Upper lobe of right lung (tissue), 1 donor: Measurements from ENCODE around the gene CCDC136. TPM values are rescaled to one million over a fixed set of nuclear protein-coding genes. Genes with fewer than 3 reads are reported as not detected.
A peak's percentile ranks its signal among the peaks of the same experiment; 100 is the strongest.

Source experiments
- ATAC-seq: fragments of 200-7000 bp; cut with Tn5 transposase; one replicate; pipeline ENCODE4 v1.9.1; 2020; ENCODE audit warnings: mild to moderate bottlenecking, moderate library complexity
- DNase-seq: peaks from one replicate; pipeline ENCODE4 v3.0.0-alpha.2; 2020
- H3K27ac ChIP-seq: fragments of 200-600 bp; one replicate; pipeline ENCODE4 v1.8.0; 2022
- H3K27me3 ChIP-seq: fragments of 200-600 bp; one replicate; pipeline ENCODE4 v1.8.0; 2022; ENCODE audit warnings: mild to moderate bottlenecking
- H3K36me3 ChIP-seq: fragments of 200-600 bp; one replicate; pipeline ENCODE4 v1.8.0; 2022
- H3K4me1 ChIP-seq: fragments of 200-600 bp; one replicate; pipeline ENCODE4 v1.8.0; 2022
- H3K4me3 ChIP-seq: fragments of 200-600 bp; one replicate; pipeline ENCODE4 v1.8.0; 2022; ENCODE audit warnings: mild to moderate bottlenecking
- H3K9me3 ChIP-seq: fragments of 200-600 bp; one replicate; pipeline ENCODE4 v1.8.0; 2022
- CTCF ChIP-seq: fragments of 200-600 bp; IDR thresholded peaks from one replicate; pipeline ENCODE4 v1.8.0; 2022; ENCODE audit warnings: antibody characterized with exemption
- intact Hi-C: fragments of 100-400 bp; cut with DNase I; formaldehyde crosslinking; loops from one replicate; pipeline ENCODE4 v1.11.0; 2022
- total RNA-seq: library from RNA; stranded (reverse); fragmentation: NEBNext Ultra II Directional; extraction: Animal tissue kit (Norgen Biotek cat#: 25700); gene quantifications from one replicate; pipeline ENCODE4 v1.2.1, GENCODE V29; 2021
- donor health status: DM: no; HTN: yes; CAD: no; lungs with severe emphysema.

Gene CCDC136
- total RNA-seq, 1 donor from 2014 or later: 3.1 TPM

GRCh38 chr7:128815289-128815942, 23.6 kb downstream of the CCDC136 start:
- H3K4me1 ChIP-seq: no peaks in the 10 kb centered on the region
- ATAC-seq: peak; percentile 46
- no peak overlapping the region for H3K27ac ChIP-seq
- no peak for TF ChIP-seq CTCF
- no peak for DNase-seq
- H3K4me3 ChIP-seq: no peak overlapping the region
- intact Hi-C loops: no loop called here
- no peaks in the 10 kb centered on the region for H3K9me3 ChIP-seq
- peaks cover 5% of the 10 kb centered on the region for H3K27me3 ChIP-seq
- no peaks in the 10 kb centered on the region for H3K36me3 ChIP-seq

- Histone ChIP-seq H3K4me1 (no peaks in the 10 kb centered on the region), H3K4me3 (no peak overlapping the region), H3K27me3 (peaks cover 5% of the 10 kb centered on the region), H3K27ac (no peak overlapping the region), H3K36me3 (no peaks in the 10 kb centered on the region), H3K9me3 (no peaks in the 10 kb centered on the region)
- intact Hi-C loops: no loop called here
- ATAC-seq (no peak), DNase-seq (no peak)
- TF ChIP-seq CTCF: no peak
Observed at GRCh38 chr7:128818694-128819093, 26.9 kb downstream of the CCDC136 start.

GRCh38 chr7:128821724-128822123, 30.0 kb downstream of the CCDC136 start:
- Histone ChIP-seq H3K27me3 (peaks cover 5% of the 10 kb centered on the region), H3K4me3 (no peak overlapping the region), H3K4me1 (no peaks in the 10 kb centered on the region), H3K36me3 (no peaks in the 10 kb centered on the region), H3K27ac (no peak overlapping the region), H3K9me3 (no peaks in the 10 kb centered on the region)
- DNase-seq (no peak), ATAC-seq (no peak)
- no peak for TF ChIP-seq CTCF
- intact Hi-C loops: no loop called here

GRCh38 chr7:128826512-128826911, 34.7 kb downstream of the CCDC136 start:
- intact Hi-C loops: no loop called here
- H3K4me1 ChIP-seq: peaks cover 14% of the 10 kb centered on the region
- ATAC-seq: no peak
- H3K4me3 ChIP-seq: no peak overlapping the region
- no peak for TF ChIP-seq CTCF
- H3K9me3 ChIP-seq: no peaks in the 10 kb centered on the region
- no peak overlapping the region for H3K27ac ChIP-seq
- peaks cover 25% of the 10 kb centered on the region for H3K27me3 ChIP-seq
- H3K36me3 ChIP-seq: no peaks in the 10 kb centered on the region
- no peak for DNase-seq

GRCh38 chr7:128826916-128827247, 35.1 kb downstream of the CCDC136 start:
- DNase-seq (no peak), ATAC-seq (no peak)
- no peak for TF ChIP-seq CTCF
- Histone ChIP-seq H3K36me3 (no peaks in the 10 kb centered on the region), H3K9me3 (no peaks in the 10 kb centered on the region), H3K27ac (no peak overlapping the region), H3K4me1 (peaks cover 18% of the 10 kb centered on the region), H3K4me3 (no peak overlapping the region), H3K27me3 (peaks cover 28% of the 10 kb centered on the region)
- intact Hi-C loops: no loop called here
